Activated gamma-delta T cell (primary cell): ENCODE measurements around the gene ACADL.

Experiments
- DNase-seq: peaks from one replicate; lab custom pipeline; 2025; lab: John Stamatoyannopoulos, UW

Gene ACADL

GRCh38 chr2:210170446-210171303 is 54.6 kb downstream of the ACADL start:
- DNase-seq: peak; percentile 83

- no peak for DNase-seq
Observed at GRCh38 chr2:210170196-210170445, 55.1 kb downstream of the ACADL start.

- no peak for DNase-seq
Observed at GRCh38 chr2:210169516-210170195, 55.6 kb downstream of the ACADL start.

GRCh38 chr2:210167227-210167626 is 58.0 kb downstream of the ACADL start:
- no peak for DNase-seq

- no peak for DNase-seq
Observed at GRCh38 chr2:210162466-210163124, 62.7 kb downstream of the ACADL start.

GRCh38 chr2:210159059-210159458 is 66.2 kb downstream of the ACADL start:
- DNase-seq: no peak

- DNase-seq: no peak
Observed at GRCh38 chr2:210158236-210158635, 67.0 kb downstream of the ACADL start.

- DNase-seq: no peak
Observed at GRCh38 chr2:210157526-210157925, 67.7 kb downstream of the ACADL start.

GRCh38 chr2:210147614-210148013 is 77.6 kb downstream of the ACADL start:
- no peak for DNase-seq
